Ishikawa (cell line): ENCODE data around the gene PCDHGA2.

Experiments
- CEBPB ChIP-seq: IDR thresholded peaks from 2 replicates; pipeline ENCODE4 v1.6.1; 2012
- CREB1 ChIP-seq: IDR thresholded peaks from 2 replicates; pipeline ENCODE4 v1.6.1; 2012; ENCODE audit warnings: low read depth
- EGR1 ChIP-seq: IDR thresholded peaks from 2 replicates; pipeline ENCODE4 v1.6.1; 2012
- EP300 ChIP-seq: IDR thresholded peaks from 2 replicates; pipeline ENCODE4 v1.6.1; 2012; ENCODE audit warnings: borderline replicate concordance
- FOXM1 ChIP-seq: IDR thresholded peaks from 2 replicates; pipeline ENCODE4 v1.6.1; 2012; ENCODE audit warnings: low read depth, borderline replicate concordance
- NFIC ChIP-seq: IDR thresholded peaks from 2 replicates; pipeline ENCODE4 v1.6.1; 2012
- RAD21 ChIP-seq: IDR thresholded peaks from 2 replicates; pipeline ENCODE4 v1.6.1; 2012; ENCODE audit warnings: low read depth
- TAF1 ChIP-seq: IDR thresholded peaks from 2 replicates; pipeline ENCODE4 v1.6.1; 2012; ENCODE audit warnings: low read depth, mild to moderate bottlenecking
- TCF12 ChIP-seq: IDR thresholded peaks from 2 replicates; pipeline ENCODE4 v1.6.1; 2012; ENCODE audit warnings: low read depth
- TEAD4 ChIP-seq: IDR thresholded peaks from 2 replicates; pipeline ENCODE4 v1.6.1; 2012
- YY1 ChIP-seq: IDR thresholded peaks from 2 replicates; pipeline ENCODE4 v1.6.1; 2012; ENCODE audit warnings: low read depth
- ZBTB7A ChIP-seq: IDR thresholded peaks from 2 replicates; pipeline ENCODE4 v1.6.1; 2012; ENCODE audit warnings: low read depth
- TF ChIP-seq, protein P1 (sequence below): IDR thresholded peaks from 2 replicates; pipeline ENCODE4 v1.6.1; 2012; ENCODE audit warnings: low read depth, mild to moderate bottlenecking
- TF ChIP-seq, protein P2 (sequence below): IDR thresholded peaks from 2 replicates; pipeline ENCODE4 v1.6.1; 2012

DNA sequence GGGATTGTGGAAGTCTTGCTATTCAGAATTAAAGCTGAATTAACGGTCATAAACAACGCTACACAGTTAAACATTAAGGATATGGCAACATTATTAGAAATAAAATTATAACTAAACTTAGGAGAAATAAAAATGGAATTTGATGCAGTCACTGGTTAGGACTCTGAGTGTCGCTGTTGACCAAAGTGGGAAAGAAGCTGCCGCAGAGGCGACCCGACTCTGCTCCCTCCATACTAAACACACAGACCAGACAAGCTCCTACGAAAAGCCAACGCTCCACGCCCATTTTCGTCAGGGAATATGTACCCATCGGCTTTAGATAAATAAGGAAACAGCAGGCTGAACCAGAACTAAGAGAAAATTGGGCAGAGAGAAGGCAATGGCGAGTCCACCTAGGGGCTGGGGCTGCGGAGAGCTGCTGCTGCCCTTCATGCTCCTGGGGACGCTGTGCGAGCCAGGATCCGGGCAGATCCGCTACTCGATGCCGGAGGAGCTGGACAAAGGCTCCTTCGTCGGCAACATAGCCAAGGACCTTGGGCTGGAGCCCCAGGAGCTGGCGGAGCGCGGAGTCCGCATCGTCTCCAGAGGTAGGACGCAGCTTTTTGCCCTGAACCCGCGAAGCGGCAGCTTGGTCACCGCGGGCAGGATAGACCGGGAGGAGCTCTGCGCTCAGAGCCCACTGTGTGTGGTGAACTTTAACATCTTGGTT lies 25.5 kb downstream of the PCDHGA2 start, which contains the start of gene PCDHGA5:
- TF ChIP-seq CEBPB = no peak
- TF ChIP-seq, protein P1, sequence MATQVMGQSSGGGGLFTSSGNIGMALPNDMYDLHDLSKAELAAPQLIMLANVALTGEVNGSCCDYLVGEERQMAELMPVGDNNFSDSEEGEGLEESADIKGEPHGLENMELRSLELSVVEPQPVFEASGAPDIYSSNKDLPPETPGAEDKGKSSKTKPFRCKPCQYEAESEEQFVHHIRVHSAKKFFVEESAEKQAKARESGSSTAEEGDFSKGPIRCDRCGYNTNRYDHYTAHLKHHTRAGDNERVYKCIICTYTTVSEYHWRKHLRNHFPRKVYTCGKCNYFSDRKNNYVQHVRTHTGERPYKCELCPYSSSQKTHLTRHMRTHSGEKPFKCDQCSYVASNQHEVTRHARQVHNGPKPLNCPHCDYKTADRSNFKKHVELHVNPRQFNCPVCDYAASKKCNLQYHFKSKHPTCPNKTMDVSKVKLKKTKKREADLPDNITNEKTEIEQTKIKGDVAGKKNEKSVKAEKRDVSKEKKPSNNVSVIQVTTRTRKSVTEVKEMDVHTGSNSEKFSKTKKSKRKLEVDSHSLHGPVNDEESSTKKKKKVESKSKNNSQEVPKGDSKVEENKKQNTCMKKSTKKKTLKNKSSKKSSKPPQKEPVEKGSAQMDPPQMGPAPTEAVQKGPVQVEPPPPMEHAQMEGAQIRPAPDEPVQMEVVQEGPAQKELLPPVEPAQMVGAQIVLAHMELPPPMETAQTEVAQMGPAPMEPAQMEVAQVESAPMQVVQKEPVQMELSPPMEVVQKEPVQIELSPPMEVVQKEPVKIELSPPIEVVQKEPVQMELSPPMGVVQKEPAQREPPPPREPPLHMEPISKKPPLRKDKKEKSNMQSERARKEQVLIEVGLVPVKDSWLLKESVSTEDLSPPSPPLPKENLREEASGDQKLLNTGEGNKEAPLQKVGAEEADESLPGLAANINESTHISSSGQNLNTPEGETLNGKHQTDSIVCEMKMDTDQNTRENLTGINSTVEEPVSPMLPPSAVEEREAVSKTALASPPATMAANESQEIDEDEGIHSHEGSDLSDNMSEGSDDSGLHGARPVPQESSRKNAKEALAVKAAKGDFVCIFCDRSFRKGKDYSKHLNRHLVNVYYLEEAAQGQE = no peak
- TF ChIP-seq RAD21 = no peak
- TF ChIP-seq ZBTB7A = no peak
- no peak for TF ChIP-seq TAF1
- TF ChIP-seq YY1 = no peak
- TF ChIP-seq TCF12 = no peak
- TF ChIP-seq, protein P2, sequence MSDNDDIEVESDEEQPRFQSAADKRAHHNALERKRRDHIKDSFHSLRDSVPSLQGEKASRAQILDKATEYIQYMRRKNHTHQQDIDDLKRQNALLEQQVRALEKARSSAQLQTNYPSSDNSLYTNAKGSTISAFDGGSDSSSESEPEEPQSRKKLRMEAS = no peak
- TF ChIP-seq EGR1 = no peak
- TF ChIP-seq EP300 = no peak
- TF ChIP-seq NFIC = no peak
- TF ChIP-seq TEAD4 = no peak
- TF ChIP-seq CREB1 = no peak
- no peak for TF ChIP-seq FOXM1
